Ovary (tissue), 3 donors: ENCODE measurements around the gene SERTAD4.

ENCODE experiments used
- EP300 ChIP-seq: sonication (generic); formaldehyde crosslinking; IDR thresholded peaks from one replicate; pipeline ENCODE4 v1.6.1; 2017; ENCODE audit warnings: antibody characterized with exemption
- POLR2A ChIP-seq: fragments of 450-650 bp; IDR thresholded peaks from one replicate; pipeline ENCODE4 v1.6.1; 2017; ENCODE audit warnings: antibody characterized with exemption, mild to moderate bottlenecking, moderate library complexity
- TF ChIP-seq, protein P1 (sequence below), 3 donors: fragments of 450-650 bp in 2 of 3; fragments of 200-600 bp in 1 of 3; IDR thresholded peaks; one replicate each; pipeline versions ENCODE4 v1.5.1 to v1.8.0; 2016 to 2022; ENCODE audit warnings: antibody characterized with exemption in 3 of 3, mild to moderate bottlenecking in 1 of 3
- donor health status: DM: no; HTN: no; CAD: no.

DNA sequence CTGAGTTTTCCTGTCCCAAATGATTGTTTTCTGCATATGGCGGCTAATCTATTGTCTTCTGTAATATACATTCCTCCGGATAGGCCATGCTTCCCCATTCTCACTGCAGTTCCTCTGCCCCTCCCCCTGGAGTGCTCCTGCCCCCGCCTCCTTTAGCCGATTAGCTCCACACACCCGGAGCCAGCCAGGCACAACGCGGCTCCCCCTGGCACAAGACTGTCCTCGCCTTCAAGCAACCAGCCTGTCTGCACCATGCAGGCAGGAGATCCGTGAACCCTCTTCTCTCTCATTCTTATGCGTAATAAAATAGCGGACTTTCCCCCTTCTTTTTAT is 18.0 kb downstream of the SERTAD4 start:
- TF ChIP-seq, protein P1, sequence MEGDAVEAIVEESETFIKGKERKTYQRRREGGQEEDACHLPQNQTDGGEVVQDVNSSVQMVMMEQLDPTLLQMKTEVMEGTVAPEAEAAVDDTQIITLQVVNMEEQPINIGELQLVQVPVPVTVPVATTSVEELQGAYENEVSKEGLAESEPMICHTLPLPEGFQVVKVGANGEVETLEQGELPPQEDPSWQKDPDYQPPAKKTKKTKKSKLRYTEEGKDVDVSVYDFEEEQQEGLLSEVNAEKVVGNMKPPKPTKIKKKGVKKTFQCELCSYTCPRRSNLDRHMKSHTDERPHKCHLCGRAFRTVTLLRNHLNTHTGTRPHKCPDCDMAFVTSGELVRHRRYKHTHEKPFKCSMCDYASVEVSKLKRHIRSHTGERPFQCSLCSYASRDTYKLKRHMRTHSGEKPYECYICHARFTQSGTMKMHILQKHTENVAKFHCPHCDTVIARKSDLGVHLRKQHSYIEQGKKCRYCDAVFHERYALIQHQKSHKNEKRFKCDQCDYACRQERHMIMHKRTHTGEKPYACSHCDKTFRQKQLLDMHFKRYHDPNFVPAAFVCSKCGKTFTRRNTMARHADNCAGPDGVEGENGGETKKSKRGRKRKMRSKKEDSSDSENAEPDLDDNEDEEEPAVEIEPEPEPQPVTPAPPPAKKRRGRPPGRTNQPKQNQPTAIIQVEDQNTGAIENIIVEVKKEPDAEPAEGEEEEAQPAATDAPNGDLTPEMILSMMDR (IDR thresholded peaks at IDR 0.05) = no peak
- TF ChIP-seq POLR2A (no peak), EP300 (no peak)
